Stimulated activated CD4-positive, alpha-beta T cell treated with anti-CD3 and anti-CD28 coated beads, Interleukin-1b, Interleukin-23, amount 100 ng/mL, for 4 hours (primary cell): ENCODE data around the gene TOMM70.
A peak's percentile ranks its signal among the peaks of the same experiment; 100 is the strongest.
"Not testable (repeated sequence)": the region's sequence is repeated elsewhere in the genome, so short reads cannot be mapped to it uniquely, and the experiment has no call there.

Experiments
- DNase-seq, 2 donors: peaks; one replicate each; pipeline ENCODE4 v3.0.0-alpha.2; 2020; ENCODE audit warnings: low read depth in 2 of 2

TOMM70 gene

DNA sequence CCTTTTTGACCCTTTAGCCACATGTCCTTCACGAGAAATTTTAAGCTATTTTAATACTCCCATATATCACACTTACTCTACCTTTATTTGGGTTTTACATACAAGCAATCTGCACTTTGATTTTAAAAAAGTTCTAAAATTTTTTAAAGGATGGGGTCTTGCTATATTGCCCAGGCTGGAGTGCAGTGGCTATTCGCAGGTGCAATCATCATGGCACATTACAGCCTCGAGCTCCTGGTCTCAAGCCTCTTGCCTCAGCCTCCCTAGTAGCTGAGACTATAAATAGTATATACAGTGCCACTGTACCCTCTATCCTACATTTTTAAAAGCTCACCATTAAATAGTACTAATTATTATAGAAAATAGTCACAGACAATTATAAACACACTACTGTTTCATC is 36.5 kb downstream of the TOMM70 start:
- no peak for DNase-seq

DNA sequence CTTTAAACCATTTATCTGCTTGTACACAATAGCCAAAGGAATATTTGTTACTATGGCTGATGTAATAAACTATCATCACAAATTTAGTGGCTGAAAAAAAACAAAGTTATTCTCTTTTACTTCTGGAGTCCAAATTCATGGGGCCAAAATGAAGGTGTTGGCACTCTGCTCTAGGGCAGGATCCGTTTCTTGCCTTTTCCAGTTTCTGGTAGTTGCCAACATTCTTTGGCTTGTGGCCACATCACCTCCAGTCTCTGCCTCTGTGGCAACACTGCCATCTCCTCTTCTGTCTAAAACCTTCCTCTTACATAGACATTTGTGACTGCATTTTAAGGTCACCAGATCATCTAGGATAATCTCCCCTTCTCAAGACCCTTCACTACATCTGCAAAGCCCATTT is 39.0 kb downstream of the TOMM70 start:
- no peak for DNase-seq

DNA sequence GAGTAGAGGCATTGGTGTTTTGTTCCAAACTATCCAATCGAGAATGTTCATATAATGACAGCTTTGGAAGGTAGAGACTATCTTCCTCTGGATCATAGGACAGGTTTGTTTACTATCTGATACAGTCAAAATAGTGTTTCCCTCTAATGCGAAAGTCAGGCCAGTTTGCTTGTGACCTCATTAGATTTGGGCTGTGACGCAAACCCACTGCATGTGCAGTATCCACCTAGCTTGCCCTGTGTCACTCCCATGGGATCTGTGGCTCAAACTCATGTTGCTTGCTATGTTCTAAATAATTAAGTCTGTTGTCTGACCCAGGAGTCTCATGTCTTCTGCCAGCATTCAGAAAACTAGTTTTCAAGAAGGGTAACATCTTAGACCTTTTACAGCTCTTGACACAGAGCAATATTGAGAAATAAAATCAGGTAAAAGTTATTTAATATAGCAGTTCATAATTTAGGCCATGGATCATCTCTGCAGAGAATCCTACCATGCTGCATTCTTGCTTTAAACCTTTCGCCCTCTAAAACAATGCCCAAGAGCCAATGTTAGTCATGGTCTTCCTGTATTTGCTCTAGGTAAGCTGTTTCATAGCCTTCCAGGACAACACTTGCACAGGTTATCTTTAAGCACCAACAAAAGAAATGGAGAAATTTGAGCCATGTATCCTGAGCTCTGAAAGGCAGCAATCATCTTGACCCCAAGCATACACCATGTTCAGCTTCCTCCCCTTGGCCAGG is 40.0 kb downstream of the TOMM70 start:
- no peak for DNase-seq

DNA sequence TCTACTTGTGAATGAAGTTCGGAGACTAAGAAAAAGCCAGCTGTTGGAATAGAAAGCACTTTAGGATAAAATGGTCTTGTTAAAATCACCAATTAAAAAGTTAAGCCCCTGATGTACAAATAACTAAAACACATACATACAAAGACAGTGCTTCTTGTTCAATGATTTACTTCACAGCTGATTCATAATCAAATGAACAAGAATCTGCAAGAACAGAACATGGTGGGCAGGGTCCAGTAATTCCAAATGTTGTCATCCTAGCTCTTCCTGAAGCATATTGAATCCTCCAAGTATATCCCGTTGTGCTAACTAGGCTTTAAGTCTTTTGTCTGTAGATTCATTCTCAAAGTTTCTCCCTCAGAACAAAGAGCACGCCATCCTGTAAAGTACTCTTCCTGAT is 41.9 kb downstream of the TOMM70 start:
- DNase-seq: no peak

DNA sequence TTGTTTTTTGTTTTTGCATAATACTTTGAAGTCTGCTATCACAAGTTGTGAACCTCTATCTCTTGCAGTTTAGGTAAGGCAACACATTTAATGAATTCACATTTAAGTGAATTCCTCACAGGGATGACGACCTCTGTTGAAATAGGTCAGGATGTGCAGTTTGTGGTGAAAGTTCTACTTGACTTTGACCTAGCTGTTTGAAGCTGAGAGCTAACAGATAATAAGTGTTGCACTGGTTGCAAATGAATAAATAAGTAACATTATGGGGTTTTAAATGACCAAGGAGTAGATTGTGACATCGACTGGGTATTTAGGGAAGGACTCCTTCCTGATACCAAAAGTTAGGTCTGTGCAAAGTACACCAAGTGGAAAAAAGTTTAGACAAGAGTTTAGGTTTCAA is 42.5 kb downstream of the TOMM70 start:
- no peak for DNase-seq

DNA sequence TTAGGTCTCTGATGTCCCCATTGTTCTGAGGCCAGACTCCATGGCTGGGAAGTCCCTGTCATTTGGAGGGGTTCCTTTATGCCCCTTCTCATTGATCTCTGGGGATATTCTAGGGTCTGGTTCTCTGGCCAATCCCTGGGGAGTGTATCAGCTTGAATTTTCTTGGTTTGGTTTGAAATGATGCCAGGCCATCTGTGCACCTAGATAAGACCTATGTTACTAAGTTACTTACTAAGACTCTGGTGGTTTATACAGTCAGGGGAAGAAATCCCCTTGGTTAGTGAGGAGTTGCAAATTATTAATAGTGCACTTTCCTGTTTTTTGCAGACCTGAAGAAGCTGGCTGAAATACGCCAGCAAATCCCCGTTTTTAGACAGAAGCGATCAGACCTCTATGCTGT is 46.0 kb downstream of the TOMM70 start:
- DNase-seq: no peak

DNA sequence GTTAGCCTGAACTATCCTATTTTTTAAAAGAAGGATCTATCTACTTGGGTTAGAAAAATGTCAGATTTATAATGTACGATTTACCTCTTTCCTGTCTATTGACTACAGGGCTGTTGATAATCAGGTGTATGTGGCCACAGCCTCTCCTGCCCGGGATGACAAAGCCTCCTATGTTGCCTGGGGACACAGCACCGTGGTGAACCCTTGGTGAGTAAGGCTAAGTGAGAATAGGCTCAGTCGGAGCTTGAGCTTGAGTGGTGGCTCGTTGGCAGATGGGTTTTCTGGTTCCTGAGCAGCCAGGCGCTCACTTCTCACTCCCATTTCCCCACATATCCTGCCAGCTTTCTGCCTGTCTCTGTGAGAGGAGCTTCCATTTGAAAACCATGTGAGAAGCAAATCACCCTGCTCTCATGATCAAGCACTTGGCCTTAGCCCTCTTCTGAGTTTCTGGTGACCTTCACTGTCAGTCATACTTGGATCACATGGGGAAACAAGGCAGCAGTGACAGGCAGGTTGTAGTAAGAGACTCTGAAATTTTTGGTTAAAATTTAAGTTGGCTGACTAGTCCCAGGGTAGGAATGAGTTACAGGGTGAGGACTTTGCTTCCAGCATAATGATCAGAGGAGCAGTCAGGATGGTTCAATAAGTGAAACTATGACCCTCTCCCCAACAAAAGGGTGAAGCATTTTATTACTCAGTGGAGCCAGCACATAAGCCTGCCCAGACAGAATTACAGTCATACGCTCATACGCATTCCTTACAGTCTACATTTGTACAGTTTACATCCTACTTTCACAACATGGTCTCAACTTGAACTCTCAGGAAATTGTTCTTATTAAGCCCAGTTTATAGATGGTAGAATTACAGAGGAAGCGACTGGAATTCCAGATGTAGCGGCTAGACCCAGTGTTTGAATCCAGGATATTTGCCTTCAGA is 48.3 kb downstream of the TOMM70 start:
- DNase-seq: no peak

DNA sequence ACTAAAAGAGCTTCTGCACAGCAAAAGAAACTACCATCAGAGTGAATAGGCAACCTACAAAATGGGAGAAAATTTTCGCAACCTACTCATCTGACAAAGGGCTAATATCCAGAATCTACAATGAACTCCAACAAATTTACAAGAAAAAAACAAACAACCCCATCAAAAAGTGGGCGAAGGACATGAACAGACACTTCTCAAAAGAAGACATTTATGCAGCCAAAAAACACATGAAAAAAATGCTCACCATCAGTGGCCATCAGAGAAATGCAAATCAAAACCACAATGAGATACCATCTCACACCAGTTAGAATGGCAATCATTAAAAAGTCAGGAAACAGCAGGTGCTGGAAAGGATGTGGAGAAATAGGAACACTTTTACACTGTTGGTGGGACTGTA is 49.1 kb downstream of the TOMM70 start:
- not testable (repeated sequence) for DNase-seq

DNA sequence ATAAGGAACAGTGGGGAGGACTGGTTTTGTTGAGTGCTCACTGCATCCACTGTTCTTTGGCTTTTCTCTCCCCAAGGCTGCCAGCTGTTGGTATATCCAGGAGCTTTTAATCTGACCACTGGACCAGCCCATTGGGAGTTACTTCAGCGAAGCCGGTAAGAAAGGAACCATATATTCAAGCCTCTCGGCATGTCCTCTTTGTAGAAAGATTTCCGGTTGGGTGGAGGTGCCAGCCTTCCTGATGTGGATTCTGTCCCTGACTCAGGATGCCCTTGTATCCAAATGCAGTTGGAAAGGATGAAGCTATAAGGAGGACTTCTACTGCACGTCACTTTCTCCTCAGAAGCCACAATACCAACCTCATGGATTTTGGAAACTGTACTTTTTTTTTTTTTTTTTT is 52.2 kb downstream of the TOMM70 start:
- DNase-seq: no peak

DNA sequence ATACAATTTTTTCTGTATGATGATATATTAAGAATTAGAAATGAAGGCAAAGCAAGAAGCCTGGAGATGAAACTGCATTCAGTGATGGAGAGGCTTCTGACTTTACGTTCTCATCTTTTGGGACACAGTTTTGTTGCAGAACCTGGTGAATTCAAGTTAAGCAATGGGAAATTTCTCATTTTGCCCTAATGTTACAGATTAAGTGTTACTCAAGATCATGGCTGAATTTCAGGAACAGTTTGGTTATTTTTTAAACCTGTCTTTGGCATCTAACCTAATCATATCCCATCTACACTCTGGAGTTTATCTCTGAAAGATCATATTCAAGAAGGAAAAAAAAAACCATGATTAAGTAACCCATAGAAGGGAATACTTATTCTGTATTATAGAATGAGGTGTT is 60.4 kb downstream of the TOMM70 start:
- DNase-seq: no peak

DNA sequence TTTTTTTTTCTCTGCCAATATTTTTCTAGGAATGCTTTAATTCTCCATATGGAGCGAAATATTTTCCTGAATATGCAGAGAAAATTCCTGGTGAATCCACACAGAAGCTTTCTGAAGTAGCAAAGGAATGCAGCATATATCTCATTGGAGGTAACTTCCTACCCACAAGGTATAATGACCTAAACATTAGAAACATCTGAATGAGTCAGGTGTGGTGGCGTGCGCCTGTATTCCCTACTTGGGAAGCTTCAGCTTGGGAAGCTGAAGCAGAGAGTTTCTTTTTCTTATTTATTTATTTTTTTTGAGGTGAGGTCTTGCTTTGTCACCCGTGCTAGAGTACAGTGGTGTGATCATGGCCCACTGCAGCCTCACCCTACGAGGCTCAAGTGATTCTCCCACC is 61.1 kb downstream of the TOMM70 start:
- DNase-seq: no peak

DNA sequence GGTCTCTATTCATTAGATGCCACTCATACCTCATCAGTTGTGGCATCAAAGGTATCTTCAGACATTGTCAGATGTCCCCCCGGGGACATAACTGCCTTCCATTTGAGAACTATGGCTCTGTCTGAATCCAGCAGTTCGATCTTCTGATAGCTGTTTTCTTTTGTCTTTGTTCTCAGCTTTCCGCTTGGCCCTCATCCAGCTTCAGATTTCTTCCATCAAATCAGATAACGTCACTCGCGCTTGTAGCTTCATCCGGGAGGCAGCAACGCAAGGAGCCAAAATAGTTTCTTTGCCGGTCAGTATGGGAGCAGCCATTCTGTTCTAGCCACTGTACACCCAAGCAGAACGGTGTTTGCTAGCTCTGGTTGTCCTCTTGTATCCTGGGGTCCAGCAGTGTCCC is 62.0 kb downstream of the TOMM70 start:
- no peak for DNase-seq

DNA sequence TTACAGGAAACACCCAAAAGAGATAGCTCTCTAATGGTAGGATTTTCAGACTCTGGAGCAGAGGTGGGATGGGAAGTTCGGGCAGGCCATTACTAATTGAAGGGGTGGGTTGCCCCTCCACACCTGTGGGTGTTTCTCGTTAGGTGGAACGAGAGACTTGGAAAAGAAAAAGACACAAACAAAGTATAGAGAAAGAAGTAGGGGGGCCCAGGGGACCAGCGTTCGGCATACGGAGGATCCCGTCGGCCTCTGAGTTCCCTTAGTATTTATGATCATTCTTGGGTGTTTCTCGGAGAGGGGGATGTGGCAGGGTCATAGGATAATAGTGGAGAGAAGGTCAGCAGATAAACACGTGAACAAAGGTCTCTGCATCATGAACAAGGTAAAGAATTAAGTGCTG is 64.7 kb downstream of the TOMM70 start:
- not testable (repeated sequence) for DNase-seq

DNA sequence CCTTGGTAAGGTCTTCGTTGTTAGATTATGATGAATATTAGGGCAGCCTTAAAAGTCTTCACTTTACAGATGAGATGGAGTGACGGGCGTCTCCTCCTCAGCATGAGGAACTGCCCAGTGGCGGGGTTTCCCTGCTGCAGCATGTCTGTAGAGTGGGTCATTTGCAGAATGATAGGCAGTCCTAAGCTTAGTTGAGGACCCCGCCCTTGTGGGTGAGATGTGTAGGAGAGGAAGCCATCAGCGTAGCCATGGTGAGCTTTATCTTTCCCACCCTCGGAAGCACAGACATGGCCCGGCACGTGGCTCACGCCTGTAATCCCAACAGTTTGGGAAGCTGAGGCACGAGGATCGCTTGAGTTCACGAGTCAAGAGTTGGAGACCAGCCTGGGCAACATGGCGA is 65.5 kb downstream of the TOMM70 start:
- no peak for DNase-seq

DNA sequence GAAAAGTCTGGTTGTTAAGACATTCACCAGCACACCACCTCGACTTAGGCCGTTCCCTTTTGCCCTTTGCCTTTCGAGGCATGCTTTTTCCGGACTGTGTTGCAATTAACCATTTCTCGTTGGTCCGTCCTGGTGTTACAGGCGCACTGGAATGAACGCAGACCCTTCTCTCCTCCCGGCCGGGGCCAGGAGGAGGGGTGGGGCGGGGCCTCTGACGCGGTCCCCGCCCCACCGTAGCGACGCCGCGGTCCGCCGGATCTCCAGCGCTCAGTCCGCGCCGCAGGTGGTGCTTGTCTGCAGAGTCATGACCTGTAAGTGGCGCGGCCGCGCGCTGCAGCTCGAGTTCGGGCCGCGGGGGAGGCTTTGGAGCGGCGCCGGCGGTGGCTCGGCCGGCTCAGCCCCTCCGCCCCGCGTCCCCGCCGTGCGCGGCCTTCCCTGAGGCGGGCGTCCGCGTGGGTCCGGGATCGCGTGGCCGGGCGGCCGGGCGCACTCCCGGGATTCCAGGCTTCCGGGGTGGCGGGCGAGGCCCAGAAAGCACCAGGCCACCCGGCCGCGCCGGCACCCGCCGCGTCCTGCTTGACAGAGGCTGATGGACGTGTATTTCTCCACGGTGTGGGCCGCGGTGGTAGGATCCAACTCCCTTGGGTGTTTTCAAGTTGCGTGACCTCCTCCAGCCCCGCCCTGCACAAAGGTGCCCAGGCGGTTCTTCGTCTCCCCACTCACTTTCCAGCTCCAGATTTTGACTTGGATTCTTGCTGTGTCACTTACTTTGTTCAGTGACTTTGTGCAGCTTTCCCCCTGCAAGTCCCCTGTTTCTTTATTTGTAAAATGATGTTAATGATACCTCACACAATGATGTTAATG is 66.2 kb downstream of the TOMM70 start, which contains the start of gene NIT2:
Gene NIT2, plus strand, starts transcription at position 270 of the 864 bp plus-strand sequence. Its CDS starts 35 bp downstream, at position 305.
- DNase-seq: peak; percentile 61 to 77

DNA sequence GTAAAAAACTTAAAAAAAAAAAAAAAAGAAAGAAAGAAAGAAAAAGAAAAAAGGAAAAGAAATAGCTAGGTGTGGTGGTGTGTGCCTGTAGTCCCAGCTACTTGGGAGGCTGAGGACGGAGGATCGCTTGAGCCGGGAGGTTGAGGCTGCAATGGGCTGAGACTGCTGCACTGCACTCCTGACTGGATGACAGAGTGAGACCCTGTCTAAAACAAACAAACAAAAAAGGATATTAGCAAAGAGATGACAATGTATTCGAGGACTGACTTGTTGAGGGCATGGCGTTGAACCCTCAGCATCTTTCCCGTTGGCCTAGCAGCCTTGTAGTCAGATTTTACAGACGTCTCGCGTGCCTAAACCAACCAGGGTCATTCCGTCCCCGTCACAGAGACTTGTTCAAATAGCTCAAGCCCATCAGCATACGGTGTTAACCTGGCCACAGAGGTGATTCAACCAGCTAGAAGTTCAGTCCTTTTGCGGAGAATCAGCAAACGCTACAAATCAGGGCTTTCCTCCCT is 66.9 kb downstream of the TOMM70 start:
- DNase-seq: no peak

DNA sequence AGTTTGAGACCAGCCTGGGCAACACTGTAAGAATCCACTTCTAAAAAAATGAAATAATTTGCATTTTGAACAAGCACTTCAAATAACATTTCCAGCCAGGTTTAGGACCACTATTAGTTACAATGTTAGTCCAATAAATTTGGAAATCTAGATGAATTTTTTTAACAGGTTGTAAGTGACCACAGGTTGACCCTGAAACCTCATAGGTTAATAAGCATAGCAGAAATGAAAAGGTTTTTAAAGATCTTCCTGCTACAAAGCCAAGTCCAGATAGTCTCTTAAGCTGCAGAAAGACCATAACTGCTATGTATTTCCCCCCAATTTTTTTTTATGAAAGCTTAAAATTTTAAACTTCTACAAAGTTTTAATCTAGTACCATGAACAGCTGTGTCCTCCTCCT is 67.8 kb downstream of the TOMM70 start:
- no peak for DNase-seq

DNA sequence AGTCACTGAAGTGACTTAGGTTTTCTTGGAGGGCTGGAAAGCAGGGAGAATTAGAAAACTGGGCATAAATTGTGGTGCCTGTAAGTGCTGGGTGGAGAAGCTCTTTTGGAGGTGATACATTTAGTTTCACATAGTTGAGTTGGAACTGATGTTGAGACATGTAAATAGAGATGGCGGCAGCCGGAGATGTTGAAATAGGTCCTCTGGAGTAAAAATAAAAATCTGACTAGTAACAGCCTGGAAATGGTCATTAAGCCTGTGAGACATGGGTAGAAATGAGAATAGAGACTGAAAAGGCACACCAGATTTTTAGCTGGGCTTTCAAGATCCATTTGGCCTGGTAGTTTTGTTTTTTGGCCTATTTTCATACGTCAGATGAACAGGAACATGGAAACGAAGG is 69.2 kb downstream of the TOMM70 start:
- DNase-seq: no peak

DNA sequence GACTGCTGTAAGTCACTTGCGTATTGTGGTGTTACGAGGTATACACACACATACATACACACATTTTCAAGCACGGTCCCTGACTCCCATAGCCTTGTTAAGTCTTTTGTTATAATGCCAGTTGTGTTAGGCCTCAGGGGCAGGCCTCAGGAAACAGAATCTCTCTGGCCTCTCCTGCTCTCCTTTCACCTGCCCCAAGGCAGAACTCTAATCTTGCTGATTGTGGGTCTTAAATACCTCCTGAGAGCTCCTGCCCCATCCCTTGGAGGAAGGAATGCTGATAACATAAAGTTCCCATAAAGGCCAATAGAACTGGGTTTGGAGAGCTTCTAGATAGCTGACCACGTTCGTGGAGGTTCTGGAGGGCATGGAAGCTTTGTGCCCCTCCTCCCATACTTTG is 70.2 kb downstream of the TOMM70 start:
- no peak for DNase-seq

DNA sequence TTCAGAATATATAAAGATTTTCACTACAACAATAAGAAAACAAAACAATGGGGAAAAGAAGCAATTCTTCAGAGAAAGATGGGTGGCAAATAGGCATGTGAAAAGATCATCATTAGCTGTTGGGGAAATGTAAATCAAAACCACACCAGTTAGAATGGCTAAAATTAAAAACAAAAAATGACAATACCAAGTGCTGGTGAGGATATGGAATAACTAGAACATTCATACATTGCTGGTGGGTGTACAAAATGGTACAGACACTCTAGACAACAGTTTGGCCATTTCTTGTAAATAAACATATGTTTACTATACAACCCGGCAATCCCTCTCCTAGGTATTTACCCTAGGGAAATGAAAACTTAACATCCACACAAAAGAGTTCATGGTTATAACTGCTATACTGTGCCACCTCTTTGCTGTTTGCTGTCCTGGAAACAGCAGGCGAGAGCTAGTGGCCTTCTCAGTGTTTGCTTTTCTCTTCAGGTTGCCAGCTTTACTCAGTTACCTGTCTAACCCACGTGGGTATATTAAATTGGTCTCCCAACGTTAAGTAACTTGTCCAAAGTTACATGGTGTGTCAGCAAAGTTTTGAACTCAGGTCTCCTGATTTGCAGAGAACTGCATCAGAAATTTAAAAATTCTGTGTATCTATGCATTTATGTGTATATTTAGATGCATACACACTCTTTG is 70.9 kb downstream of the TOMM70 start:
- DNase-seq: no peak

DNA sequence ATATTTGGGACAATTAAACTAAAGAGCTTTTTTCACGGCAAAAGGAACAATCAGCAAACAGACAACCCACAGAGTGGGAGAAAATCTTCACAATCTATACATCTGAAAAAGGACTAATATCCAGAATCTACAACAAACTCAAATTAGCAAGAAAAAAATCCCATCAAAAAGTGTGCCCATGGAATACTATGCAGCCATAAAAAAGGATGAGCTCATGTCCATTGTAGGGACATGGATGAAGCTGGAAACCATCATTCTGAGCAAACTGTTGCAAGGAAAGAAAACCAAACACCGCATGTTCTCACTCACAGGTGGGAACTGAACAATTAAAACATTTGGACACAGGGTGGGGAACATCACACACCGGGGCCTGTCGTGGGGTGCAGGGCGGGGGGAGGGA is 73.5 kb downstream of the TOMM70 start:
- not testable (repeated sequence) for DNase-seq
